ENCODE results near the gene LGALS3BP.

The LGALS3BP gene

GRCh38 chr17:78944956-78945355, 34.8 kb downstream of the LGALS3BP start:
- Histone ChIP-seq H3K4me1 (ENCODE audit: insufficient read depth, poor library complexity, severe bottlenecking) (peaks cover 3% of the 10 kb centered on the region), H3K9me3 (ENCODE audit: severe bottlenecking) (no peaks in the 10 kb centered on the region), H3K4me3 (ENCODE audit: severe bottlenecking) (no peak overlapping the region), H3K36me3 (ENCODE audit: low read depth) (no peaks in the 10 kb centered on the region), H3K27ac (ENCODE audit: poor library complexity, severe bottlenecking) (no peak overlapping the region), H3K27me3 (ENCODE audit: insufficient read depth, poor library complexity, severe bottlenecking) (no peaks in the 10 kb centered on the region)
- no peak for ATAC-seq (ENCODE audit: low read depth)
- no peak for DNase-seq (ENCODE audit: low spot score)
- no peak for TF ChIP-seq CTCF (IDR thresholded peaks at IDR 0.05; ENCODE audit: poor library complexity, severe bottlenecking)

GRCh38 chr17:78944026-78944425, 35.7 kb downstream of the LGALS3BP start:
- no peak overlapping the region for H3K4me3 ChIP-seq (ENCODE audit: severe bottlenecking)
- no peaks in the 10 kb centered on the region for H3K27me3 ChIP-seq (ENCODE audit: insufficient read depth, poor library complexity, severe bottlenecking)
- no peaks in the 10 kb centered on the region for H3K36me3 ChIP-seq (ENCODE audit: low read depth)
- no peak for TF ChIP-seq CTCF (IDR thresholded peaks at IDR 0.05; ENCODE audit: poor library complexity, severe bottlenecking)
- H3K4me1 ChIP-seq (ENCODE audit: insufficient read depth, poor library complexity, severe bottlenecking): peaks cover 9% of the 10 kb centered on the region
- no peak overlapping the region for H3K27ac ChIP-seq (ENCODE audit: poor library complexity, severe bottlenecking)
- no peak for DNase-seq (ENCODE audit: low spot score)
- H3K9me3 ChIP-seq (ENCODE audit: severe bottlenecking): no peaks in the 10 kb centered on the region
- no peak for ATAC-seq (ENCODE audit: low read depth)

- Histone ChIP-seq H3K27me3 (ENCODE audit: insufficient read depth, poor library complexity, severe bottlenecking) (no peaks in the 10 kb centered on the region), H3K4me1 (ENCODE audit: insufficient read depth, poor library complexity, severe bottlenecking) (peaks cover 12% of the 10 kb centered on the region), H3K36me3 (ENCODE audit: low read depth) (no peaks in the 10 kb centered on the region), H3K27ac (ENCODE audit: poor library complexity, severe bottlenecking) (no peak overlapping the region), H3K4me3 (ENCODE audit: severe bottlenecking) (no peak overlapping the region), H3K9me3 (ENCODE audit: severe bottlenecking) (no peaks in the 10 kb centered on the region)
- TF ChIP-seq CTCF (IDR thresholded peaks at IDR 0.05; ENCODE audit: poor library complexity, severe bottlenecking): no peak
- ATAC-seq (ENCODE audit: low read depth) (peak; percentile 58), DNase-seq (ENCODE audit: low spot score) (no peak)
Observed at GRCh38 chr17:78940708-78941107, 39.0 kb downstream of the LGALS3BP start.

- no peaks in the 10 kb centered on the region for H3K9me3 ChIP-seq (ENCODE audit: severe bottlenecking)
- ATAC-seq (ENCODE audit: low read depth): no peak
- peaks cover 16% of the 10 kb centered on the region for H3K4me1 ChIP-seq (ENCODE audit: insufficient read depth, poor library complexity, severe bottlenecking)
- no peaks in the 10 kb centered on the region for H3K27me3 ChIP-seq (ENCODE audit: insufficient read depth, poor library complexity, severe bottlenecking)
- no peak overlapping the region for H3K27ac ChIP-seq (ENCODE audit: poor library complexity, severe bottlenecking)
- H3K36me3 ChIP-seq (ENCODE audit: low read depth): no peaks in the 10 kb centered on the region
- DNase-seq (ENCODE audit: low spot score): no peak
- H3K4me3 ChIP-seq (ENCODE audit: severe bottlenecking): no peak overlapping the region
- no peak for TF ChIP-seq CTCF (IDR thresholded peaks at IDR 0.05; ENCODE audit: poor library complexity, severe bottlenecking)
Observed at GRCh38 chr17:78940258-78940657, 39.5 kb downstream of the LGALS3BP start.

GRCh38 chr17:78939615-78940014, 40.1 kb downstream of the LGALS3BP start:
- H3K4me3 ChIP-seq (ENCODE audit: severe bottlenecking): no peak overlapping the region
- no peak overlapping the region for H3K27ac ChIP-seq (ENCODE audit: poor library complexity, severe bottlenecking)
- H3K36me3 ChIP-seq (ENCODE audit: low read depth): no peaks in the 10 kb centered on the region
- DNase-seq (ENCODE audit: low spot score) (no peak), ATAC-seq (ENCODE audit: low read depth) (peak; percentile 37; the same call in 1 of the 3 replicates)
- no peaks in the 10 kb centered on the region for H3K27me3 ChIP-seq (ENCODE audit: insufficient read depth, poor library complexity, severe bottlenecking)
- H3K9me3 ChIP-seq (ENCODE audit: severe bottlenecking): no peaks in the 10 kb centered on the region
- peaks cover 16% of the 10 kb centered on the region for H3K4me1 ChIP-seq (ENCODE audit: insufficient read depth, poor library complexity, severe bottlenecking)
- TF ChIP-seq CTCF (IDR thresholded peaks at IDR 0.05; ENCODE audit: poor library complexity, severe bottlenecking): no peak
